CD4-positive, alpha-beta T cell (primary cell): ENCODE measurements around the gene PGM1. TPM values are rescaled to one million over a fixed set of nuclear protein-coding genes. Genes with fewer than 3 reads are reported as not detected.

Experiments
- ATAC-seq: fragments of 200-7000 bp; cut with Tn5 transposase; one replicate; pipeline ENCODE4 v1.10.0; 2022; ENCODE audit warnings: mild to moderate bottlenecking; ENCODE audit not compliant: poor library complexity
- CTCF ChIA-PET: fragments of 350-600 bp; sonication (Branson Sonifier 250); formaldehyde crosslinking; loops from one replicate; lab custom pipeline; 2021; ENCODE audit warnings: antibody characterized with exemption, inconsistent platforms; lab: Charles Lee
- POLR2A ChIA-PET: fragments of 350-600 bp; sonication (Branson Sonifier 250); formaldehyde crosslinking; loops from one replicate; lab custom pipeline; 2021; ENCODE audit warnings: antibody characterized with exemption, inconsistent platforms; lab: Charles Lee
- DNase-seq, 14 experiments: peaks; one replicate each; pipeline ENCODE4 v3.0.0-alpha.2; 2013 to 2020; ENCODE audit warnings: mixed read lengths in 2 of 14
- H3K27ac ChIP-seq, 2 donors: one replicate each; pipeline versions ENCODE4 v1.5.1 to v1.7.0; 2013; ENCODE audit warnings: low read length in 2 of 2, low read depth in 1 of 2, mild to moderate bottlenecking in 1 of 2
- H3K27me3 ChIP-seq, 2 experiments: 1 replicate in 1 of 2; 2 replicates in 1 of 2; pipeline versions ENCODE4 v1.6.1 to v1.7.0; 2013; ENCODE audit warnings: low read length in 2 of 2, control low read depth in 1 of 2, mild to moderate bottlenecking in 1 of 2, moderate library complexity in 1 of 2; ENCODE audit not compliant: insufficient read depth in 2 of 2, control insufficient read depth in 1 of 2
- H3K36me3 ChIP-seq: one replicate; pipeline ENCODE4 v1.6.1; 2013; ENCODE audit warnings: low read length, control low read depth; ENCODE audit not compliant: insufficient read depth
- H3K4me1 ChIP-seq: one replicate; pipeline ENCODE4 v1.6.1; 2013; ENCODE audit warnings: low read length, control low read depth; ENCODE audit not compliant: insufficient read depth
- H3K4me3 ChIP-seq: one replicate; pipeline ENCODE4 v1.5.1; 2013; ENCODE audit warnings: mild to moderate bottlenecking, low read length, moderate library complexity
- H3K9me3 ChIP-seq, 2 experiments: 1 replicate in 1 of 2; 2 replicates in 1 of 2; pipeline versions ENCODE4 v1.6.1 to v1.7.0; 2013; ENCODE audit warnings: low read length in 2 of 2, mild to moderate bottlenecking in 2 of 2, control low read depth in 1 of 2, moderate library complexity in 1 of 2; ENCODE audit not compliant: control insufficient read depth in 1 of 2, insufficient read depth in 1 of 2
- H3K27ac Mint-ChIP-seq: one replicate; pipeline ENCODE4 v1.8.0; 2020; ENCODE audit warnings: mixed read lengths
- H3K27me3 Mint-ChIP-seq: one replicate; pipeline ENCODE4 v1.8.0; 2021; ENCODE audit warnings: mixed read lengths
- H3K36me3 Mint-ChIP-seq: one replicate; pipeline ENCODE4 v1.8.0; 2021; ENCODE audit warnings: low read depth, mixed read lengths
- H3K4me1 Mint-ChIP-seq: one replicate; pipeline ENCODE4 v1.8.0; 2021; ENCODE audit warnings: low read depth, mixed read lengths
- H3K4me3 Mint-ChIP-seq: one replicate; pipeline ENCODE4 v1.8.0; 2020; ENCODE audit warnings: mild to moderate bottlenecking, mixed read lengths
- H3K9me3 Mint-ChIP-seq: one replicate; pipeline ENCODE4 v1.8.0; 2020; ENCODE audit warnings: mixed read lengths
- intact Hi-C, 2 experiments: fragments of 100-400 bp; cut with DNase I in 1 of 2; cut with micrococcal nuclease in 1 of 2; formaldehyde crosslinking; loops; one replicate each; pipeline versions ENCODE4 v1.15.1 to v1.9.0; 2023 to 2025; cut with DNase I, micrococcal nuclease
- total RNA-seq, 174 experiments: library from RNA in 2 of 174; stranded (reverse) in 2 of 174; gene quantifications; one replicate each; pipeline ENCODE4 v1.2.3 and lab custom pipeline; 2021 to 2026
- TF ChIP-seq, protein P1 (sequence below): fragments of 200-600 bp; IDR thresholded peaks from one replicate; pipeline ENCODE4 v1.8.0; 2022; ENCODE audit warnings: antibody characterized with exemption, mild to moderate bottlenecking

Gene PGM1
- total RNA-seq, 2 experiments from 2014 or later, result 5.4 to 5.6 TPM

DNA sequence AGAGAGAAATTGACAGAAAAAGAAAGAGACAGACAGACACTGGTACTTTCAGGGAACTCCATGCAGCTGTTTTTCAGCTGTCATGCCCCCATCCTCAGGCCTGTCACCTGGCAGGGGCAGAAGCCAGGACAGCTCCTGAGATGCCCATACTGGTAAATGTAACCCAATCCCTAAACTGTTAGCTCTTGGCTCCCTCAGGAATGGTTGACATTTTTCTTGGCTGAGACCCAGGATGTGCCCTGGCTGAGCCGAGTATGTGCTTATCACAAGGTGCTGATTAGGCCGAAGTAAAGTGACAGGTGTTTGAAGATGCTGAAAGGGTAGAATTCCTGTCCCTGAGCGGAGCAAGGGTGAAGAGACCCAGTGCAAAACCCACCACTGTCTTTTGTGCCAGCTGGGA, 50.7 kb downstream of the PGM1 start:
- Mint-ChIP-seq H3K4me3 (no peak overlapping the region), H3K4me1 (no peaks in the 10 kb centered on the region), H3K27ac (no peak overlapping the region), H3K27me3 (no peaks in the 10 kb centered on the region), H3K36me3 (peaks cover 63% of the 10 kb centered on the region), H3K9me3 (no peaks in the 10 kb centered on the region)
- ChIA-PET POLR2A (no interaction called here), CTCF (no interaction called here)
- H3K36me3 ChIP-seq, result peaks cover 19% of the 10 kb centered on the region
- H3K4me1 ChIP-seq, result no peaks in the 10 kb centered on the region
- TF ChIP-seq, protein P1, sequence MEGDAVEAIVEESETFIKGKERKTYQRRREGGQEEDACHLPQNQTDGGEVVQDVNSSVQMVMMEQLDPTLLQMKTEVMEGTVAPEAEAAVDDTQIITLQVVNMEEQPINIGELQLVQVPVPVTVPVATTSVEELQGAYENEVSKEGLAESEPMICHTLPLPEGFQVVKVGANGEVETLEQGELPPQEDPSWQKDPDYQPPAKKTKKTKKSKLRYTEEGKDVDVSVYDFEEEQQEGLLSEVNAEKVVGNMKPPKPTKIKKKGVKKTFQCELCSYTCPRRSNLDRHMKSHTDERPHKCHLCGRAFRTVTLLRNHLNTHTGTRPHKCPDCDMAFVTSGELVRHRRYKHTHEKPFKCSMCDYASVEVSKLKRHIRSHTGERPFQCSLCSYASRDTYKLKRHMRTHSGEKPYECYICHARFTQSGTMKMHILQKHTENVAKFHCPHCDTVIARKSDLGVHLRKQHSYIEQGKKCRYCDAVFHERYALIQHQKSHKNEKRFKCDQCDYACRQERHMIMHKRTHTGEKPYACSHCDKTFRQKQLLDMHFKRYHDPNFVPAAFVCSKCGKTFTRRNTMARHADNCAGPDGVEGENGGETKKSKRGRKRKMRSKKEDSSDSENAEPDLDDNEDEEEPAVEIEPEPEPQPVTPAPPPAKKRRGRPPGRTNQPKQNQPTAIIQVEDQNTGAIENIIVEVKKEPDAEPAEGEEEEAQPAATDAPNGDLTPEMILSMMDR, result no peak
- H3K4me3 ChIP-seq, result no peak overlapping the region
- ATAC-seq (no peak), DNase-seq (no peak)
- H3K27ac ChIP-seq, result no peak overlapping the region
- H3K27me3 ChIP-seq, result no peaks in the 10 kb centered on the region
- intact Hi-C loops, result no loop called here
- no peaks in the 10 kb centered on the region for H3K9me3 ChIP-seq

DNA sequence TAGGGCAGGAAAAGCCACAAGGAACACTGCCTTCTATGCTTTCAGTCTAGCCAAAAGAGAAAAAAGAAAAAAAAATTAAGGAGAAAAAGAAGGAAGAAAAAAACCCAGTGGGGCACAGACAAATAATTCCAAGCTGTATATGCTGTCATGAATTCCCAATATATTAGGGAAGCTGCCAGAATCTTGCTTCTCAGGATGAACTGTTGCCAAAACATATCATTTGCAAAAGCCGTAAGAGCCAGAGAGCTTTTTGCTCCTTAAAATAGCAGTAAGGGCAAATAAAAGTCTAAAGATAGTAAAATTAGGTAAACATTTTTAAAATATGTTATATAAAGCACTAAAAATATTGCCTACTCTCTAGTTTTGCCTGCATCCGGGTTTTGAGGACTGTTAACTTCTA, 52.1 kb downstream of the PGM1 start:
- intact Hi-C loops, result no loop called here
- CTCF ChIA-PET, result no interaction called here
- Mint-ChIP-seq H3K27ac (no peak overlapping the region), H3K36me3 (peaks cover 59% of the 10 kb centered on the region), H3K4me1 (no peaks in the 10 kb centered on the region), H3K27me3 (no peaks in the 10 kb centered on the region), H3K4me3 (no peak overlapping the region), H3K9me3 (no peaks in the 10 kb centered on the region)
- H3K9me3 ChIP-seq, result no peaks in the 10 kb centered on the region
- no peak for DNase-seq
- peaks cover 13% of the 10 kb centered on the region for H3K36me3 ChIP-seq
- POLR2A ChIA-PET, result no interaction called here
- no peaks in the 10 kb centered on the region for H3K27me3 ChIP-seq
- H3K4me3 ChIP-seq, result no peak overlapping the region
- TF ChIP-seq, protein P1, result no peak
- H3K27ac ChIP-seq, result no peak overlapping the region
- no peak for ATAC-seq
- H3K4me1 ChIP-seq, result no peaks in the 10 kb centered on the region

DNA sequence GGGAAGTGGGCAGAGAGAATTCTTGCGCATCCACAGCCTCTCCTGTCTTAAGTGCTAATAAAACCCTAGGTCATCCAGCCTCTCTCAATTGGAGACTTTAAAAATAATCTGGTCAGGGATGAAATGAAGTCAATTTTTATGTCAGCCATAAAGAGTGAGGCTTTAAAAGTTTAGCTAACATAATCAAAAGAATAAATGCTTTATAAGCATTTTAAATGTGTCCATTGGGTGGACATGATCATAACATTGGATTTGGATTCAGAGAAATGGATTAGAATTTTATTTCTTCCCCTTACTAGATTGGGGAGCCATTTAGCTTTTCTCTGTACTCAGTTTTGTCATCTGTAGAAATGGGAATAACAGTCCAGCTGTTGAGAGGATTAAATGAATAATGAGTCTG, 55.5 kb downstream of the PGM1 start:
- Mint-ChIP-seq H3K27me3 (no peaks in the 10 kb centered on the region), H3K27ac (no peak overlapping the region), H3K36me3 (peaks cover 67% of the 10 kb centered on the region), H3K4me3 (no peak overlapping the region), H3K4me1 (peaks cover 22% of the 10 kb centered on the region), H3K9me3 (no peaks in the 10 kb centered on the region)
- H3K27ac ChIP-seq, result no peak overlapping the region
- H3K4me1 ChIP-seq, result peaks cover 30% of the 10 kb centered on the region
- TF ChIP-seq, protein P1, result no peak
- H3K27me3 ChIP-seq, result no peaks in the 10 kb centered on the region
- H3K9me3 ChIP-seq, result no peaks in the 10 kb centered on the region
- DNase-seq (no peak), ATAC-seq (no peak)
- ChIA-PET CTCF (no interaction called here), POLR2A (no interaction called here)
- intact Hi-C loops, result no loop called here
- no peak overlapping the region for H3K4me3 ChIP-seq
- peaks cover 4% of the 10 kb centered on the region for H3K36me3 ChIP-seq
